ENCODE results near the gene SLC35G3. TPM values are rescaled to one million over a fixed set of nuclear protein-coding genes. Genes with fewer than 3 reads are reported as not detected.
"Not testable (repeated sequence)": the region's sequence is repeated elsewhere in the genome, so short reads cannot be mapped to it uniquely, and the experiment has no call there.

SLC35G3 gene
- total RNA-seq, 1 donor from 2014 or later = not detected

GRCh38 chr17:35214192-35214591 is 20.0 kb upstream of the SLC35G3 start:
- DNase-seq (no peak), ATAC-seq (ENCODE audit: poor library complexity) (no peak)
- intact Hi-C loops (cut with DNase I) = no loop called here

- DNase-seq (no peak), ATAC-seq (ENCODE audit: poor library complexity) (no peak)
- intact Hi-C loops (cut with DNase I) = no loop called here
Measured at GRCh38 chr17:35213412-35213940, 19.3 kb upstream of the SLC35G3 start.

- DNase-seq (no peak), ATAC-seq (ENCODE audit: poor library complexity) (no peak)
- intact Hi-C loops (cut with DNase I) = no loop called here
Measured at GRCh38 chr17:35212668-35213067, 18.5 kb upstream of the SLC35G3 start.

- intact Hi-C loops (cut with DNase I) = no loop called here
- ATAC-seq (ENCODE audit: poor library complexity) (no peak), DNase-seq (no peak)
Measured at GRCh38 chr17:35210741-35211140, 16.5 kb upstream of the SLC35G3 start.

GRCh38 chr17:35202582-35202981 is 8.4 kb upstream of the SLC35G3 start:
- DNase-seq; ATAC-seq (ENCODE audit: poor library complexity); intact Hi-C loops (cut with DNase I): not testable (repeated sequence)

- ATAC-seq (ENCODE audit: poor library complexity); DNase-seq; intact Hi-C loops (cut with DNase I): not testable (repeated sequence)
Measured at GRCh38 chr17:35195062-35195461, 869 bp upstream of the SLC35G3 start.

GRCh38 chr17:35192708-35193107 is 1.5 kb downstream of the SLC35G3 start:
- DNase-seq (no peak), ATAC-seq (ENCODE audit: poor library complexity) (no peak)
- intact Hi-C loops (cut with DNase I) = no loop called here

- ATAC-seq (ENCODE audit: poor library complexity) (no peak), DNase-seq (no peak)
- intact Hi-C loops (cut with DNase I) = no loop called here
Measured at GRCh38 chr17:35191001-35191695, 3.0 kb downstream of the SLC35G3 start.

- intact Hi-C loops (cut with DNase I) = no loop called here
- no peak for ATAC-seq (ENCODE audit: poor library complexity)
- DNase-seq = no peak
Measured at GRCh38 chr17:35189291-35189690, 4.9 kb downstream of the SLC35G3 start.

GRCh38 chr17:35188111-35188510 is 6.1 kb downstream of the SLC35G3 start:
- DNase-seq (no peak), ATAC-seq (ENCODE audit: poor library complexity) (no peak)
- intact Hi-C loops (cut with DNase I) = no loop called here

- intact Hi-C loops (cut with DNase I) = no loop called here
- no peak for DNase-seq
- ATAC-seq (ENCODE audit: poor library complexity) = no peak
Measured at GRCh38 chr17:35187481-35187880, 6.7 kb downstream of the SLC35G3 start.

GRCh38 chr17:35185849-35186248 is 8.3 kb downstream of the SLC35G3 start:
- no peak for ATAC-seq (ENCODE audit: poor library complexity)
- no peak for DNase-seq
- intact Hi-C loops (cut with DNase I) = no loop called here

- no peak for DNase-seq
- intact Hi-C loops (cut with DNase I) = no loop called here
- no peak for ATAC-seq (ENCODE audit: poor library complexity)
Measured at GRCh38 chr17:35184274-35184673, 9.9 kb downstream of the SLC35G3 start.

- DNase-seq = no peak
- intact Hi-C loops (cut with DNase I) = no loop called here
- ATAC-seq (ENCODE audit: poor library complexity) = no peak
Measured at GRCh38 chr17:35183332-35183731, 10.9 kb downstream of the SLC35G3 start.

GRCh38 chr17:35179379-35179778 is 14.8 kb downstream of the SLC35G3 start:
- intact Hi-C loops (cut with DNase I); ATAC-seq (ENCODE audit: poor library complexity): not testable (repeated sequence)

GRCh38 chr17:35176897-35177296 is 17.3 kb downstream of the SLC35G3 start:
- ATAC-seq (ENCODE audit: poor library complexity) (no peak), DNase-seq (no peak)
- intact Hi-C loops (cut with DNase I) = no loop called here

More at GRCh38 chr17:35179379-35179778, 14.8 kb downstream of the SLC35G3 start:
- not testable (repeated sequence) for DNase-seq

GRCh38 chr17:35175638-35176415 is 18.4 kb downstream of the SLC35G3 start:
- no peak for DNase-seq
- no peak for ATAC-seq (ENCODE audit: poor library complexity)
- intact Hi-C loops (cut with DNase I) = no loop called here

- intact Hi-C loops (cut with DNase I) = loop anchor here (5.0 kb wide), 2 partner anchors 362 to 572 kb away; partner anchors contain the start of gene SLFN12L
- DNase-seq (no peak), ATAC-seq (ENCODE audit: poor library complexity) (no peak)
Measured at GRCh38 chr17:35174835-35175334, 19.3 kb downstream of the SLC35G3 start.

- intact Hi-C loops (cut with DNase I) = loop anchor here (2.0 to 5.0 kb wide), 3 partner anchors 68 to 575 kb away; partner anchors contain the start of gene SLFN12L
- not testable (repeated sequence) for DNase-seq; ATAC-seq (ENCODE audit: poor library complexity)
Measured at GRCh38 chr17:35172321-35172720, 21.9 kb downstream of the SLC35G3 start.
